HepG2 (cell line): ENCODE data around the gene DNAJC2. TPM values are rescaled to one million over a fixed set of nuclear protein-coding genes. Genes with fewer than 3 reads are reported as not detected.

Source experiments
- CBFB ChIP-seq: sonication (generic); formaldehyde crosslinking; IDR thresholded peaks from 2 replicates; pipeline ENCODE4 v1.4.0; 2020; ENCODE audit warnings: missing genetic modification reagents
- GLMP ChIP-seq: sonication (generic); formaldehyde crosslinking; IDR thresholded peaks from 2 replicates; pipeline ENCODE4 v1.9.0; 2021; ENCODE audit warnings: missing genetic modification reagents, mild to moderate bottlenecking, borderline replicate concordance
- HBP1 ChIP-seq: IDR thresholded peaks from 2 replicates; pipeline ENCODE4 v1.6.1; 2016; ENCODE audit warnings: low read depth, control low read depth
- NONO ChIP-seq, 2 experiments: fragments of 450-650 bp in 1 of 2; sonication (generic) in 1 of 2; formaldehyde crosslinking in 1 of 2; IDR thresholded peaks in 1 of 2; conservative IDR thresholded peaks in 1 of 2; 2 replicates each; pipeline versions ENCODE4 v1.6.1 to v1.8.0; 2017 to 2022; ENCODE audit warnings: mild to moderate bottlenecking in 1 of 2, missing genetic modification reagents in 1 of 2, moderate library complexity in 1 of 2
- NR2F6 ChIP-seq, 2 experiments: IDR thresholded peaks; 2 replicates each; pipeline ENCODE4 v1.6.1; 2016; ENCODE audit warnings: antibody characterized with exemption in 1 of 2, mild to moderate bottlenecking in 1 of 2
- SNAPC2 ChIP-seq: sonication (generic); formaldehyde crosslinking; IDR thresholded peaks from 2 replicates; pipeline ENCODE4 v1.8.1; 2022; ENCODE audit warnings: mild to moderate bottlenecking, missing genetic modification reagents
- SP140L ChIP-seq: sonication (generic); formaldehyde crosslinking; IDR thresholded peaks from 2 replicates; pipeline ENCODE4 v1.4.0; 2020; ENCODE audit warnings: missing genetic modification reagents, borderline replicate concordance
- ZEB1 ChIP-seq: IDR thresholded peaks from 2 replicates; pipeline ENCODE4 v1.6.1; 2012; ENCODE audit warnings: mild to moderate bottlenecking, low read depth, inconsistent platforms; ENCODE audit not compliant: insufficient replicate concordance
- ZNF160 ChIP-seq: sonication (generic); formaldehyde crosslinking; IDR thresholded peaks from 2 replicates; pipeline ENCODE4 v1.8.0; 2022; ENCODE audit warnings: mild to moderate bottlenecking, inconsistent platforms, missing genetic modification reagents
- ZNF230 ChIP-seq: sonication (generic); formaldehyde crosslinking; IDR thresholded peaks from 2 replicates; pipeline ENCODE4 v1.4.0; 2020; ENCODE audit warnings: mild to moderate bottlenecking, missing genetic modification reagents
- ZNF281 ChIP-seq: sonication (generic); formaldehyde crosslinking; IDR thresholded peaks from 2 replicates; pipeline ENCODE4 v1.4.0; 2020; ENCODE audit warnings: missing genetic modification reagents, borderline replicate concordance
- ZNF543 ChIP-seq: sonication (generic); formaldehyde crosslinking; IDR thresholded peaks from 2 replicates; pipeline ENCODE4 v1.4.0; 2020; ENCODE audit warnings: mild to moderate bottlenecking, missing genetic modification reagents
- ZNF770 ChIP-seq: sonication (generic); formaldehyde crosslinking; IDR thresholded peaks from 2 replicates; pipeline ENCODE4 v1.5.0; 2020; ENCODE audit warnings: mild to moderate bottlenecking, missing genetic modification reagents
- ZSCAN31 ChIP-seq: sonication (generic); formaldehyde crosslinking; IDR thresholded peaks from 2 replicates; pipeline ENCODE4 v1.5.0; 2020; ENCODE audit warnings: low read depth, mild to moderate bottlenecking, missing genetic modification reagents
- ZSCAN5A ChIP-seq: sonication (generic); formaldehyde crosslinking; IDR thresholded peaks from 2 replicates; pipeline ENCODE4 v1.8.0; 2022; ENCODE audit warnings: mild to moderate bottlenecking, missing genetic modification reagents, borderline replicate concordance
- polyA plus RNA-seq, 8 experiments: library from polyadenylated mRNA; depleted of rRNA in 3 of 8; stranded (reverse) in 7 of 8; unstranded in 1 of 8; fragments of >200 nt; fragmentation: Illumina TruSeq in 4 of 8; extraction: Trizol in 4 of 8; gene quantifications; 2 replicates each; pipeline versions ENCODE4 v1.2.1 to v1.2.3, GENCODE V29; 2011 to 2016; ENCODE audit warnings: low read depth in 4 of 8, missing spikeins in 1 of 8, mixed read lengths in 1 of 8; ENCODE audit not compliant: insufficient read depth in 1 of 8
- total RNA-seq, 5 experiments: library from RNA; depleted of rRNA; stranded (reverse); fragments of >200 nt; fragmentation: Illumina TruSeq; extraction: Trizol; gene quantifications; 2 replicates each; pipeline ENCODE4 v1.2.3, GENCODE V29; 2016; ENCODE audit warnings: low read depth in 1 of 5
- TF ChIP-seq, protein P1 (sequence below): sonication (generic); formaldehyde crosslinking; IDR thresholded peaks from 2 replicates; pipeline ENCODE4 v1.9.0; 2022; ENCODE audit warnings: missing genetic modification reagents, mild to moderate bottlenecking, borderline replicate concordance

DNAJC2 gene
- total and polyA plus RNA-seq, 2 of the 13 experiments (the other 11 are each of a cell fraction or from before 2014, with no cell fraction given), result 19.6 to 42.0 TPM

- TF ChIP-seq ZNF281 (0 out of 2 replicates have a peak, but pooled peaks have one; percentile 48), HBP1 (CRISPR knock-in tag) (peak; percentile 93), ZSCAN5A (peak; percentile 23; the same call in 1 of the 2 replicates), ZSCAN31 (CRISPR knock-in tag) (no peak), SNAPC2 (CRISPR knock-in tag) (peak; percentile 74; the same call in 1 of the 2 replicates), ZEB1 (no peak), ZNF543 (CRISPR knock-in tag) (peak; percentile 73), GLMP (CRISPR knock-in tag) (no peak), ZNF160 (CRISPR knock-in tag) (peak; percentile 83; the same call in 1 of the 2 replicates), ZNF230 (0 out of 2 replicates have a peak, but pooled peaks have one; percentile 46), ZNF770 (peak; percentile 79), NONO (IDR thresholded peaks at IDR 0.05) (no peak), NONO (CRISPR knock-in tag; conservative IDR thresholded peaks at IDR 0.05) (peak; percentile 58), NR2F6 (IDR thresholded peaks at IDR 0.05) (no peak), NR2F6 (CRISPR knock-in tag; IDR thresholded peaks at IDR 0.05) (peak; percentile 62; the same call in 1 of the 2 replicates), CBFB (peak; percentile 88), SP140L (CRISPR knock-in tag) (peak; percentile 70; the same call in 1 of the 2 replicates)
- TF ChIP-seq, protein P1, sequence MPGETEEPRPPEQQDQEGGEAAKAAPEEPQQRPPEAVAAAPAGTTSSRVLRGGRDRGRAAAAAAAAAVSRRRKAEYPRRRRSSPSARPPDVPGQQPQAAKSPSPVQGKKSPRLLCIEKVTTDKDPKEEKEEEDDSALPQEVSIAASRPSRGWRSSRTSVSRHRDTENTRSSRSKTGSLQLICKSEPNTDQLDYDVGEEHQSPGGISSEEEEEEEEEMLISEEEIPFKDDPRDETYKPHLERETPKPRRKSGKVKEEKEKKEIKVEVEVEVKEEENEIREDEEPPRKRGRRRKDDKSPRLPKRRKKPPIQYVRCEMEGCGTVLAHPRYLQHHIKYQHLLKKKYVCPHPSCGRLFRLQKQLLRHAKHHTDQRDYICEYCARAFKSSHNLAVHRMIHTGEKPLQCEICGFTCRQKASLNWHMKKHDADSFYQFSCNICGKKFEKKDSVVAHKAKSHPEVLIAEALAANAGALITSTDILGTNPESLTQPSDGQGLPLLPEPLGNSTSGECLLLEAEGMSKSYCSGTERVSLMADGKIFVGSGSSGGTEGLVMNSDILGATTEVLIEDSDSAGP (CRISPR knock-in tag), result peak; percentile 88
Measured at GRCh38 chr7:103344453-103345149, at the start of gene DNAJC2 (continued).
